ENCODE measurements around the gene NWD2.

The NWD2 gene

GRCh38 chr4:37326852-37327251 is 82.3 kb downstream of the NWD2 start:
- Histone ChIP-seq H3K27me3 (ENCODE audit: insufficient read depth, low read length, poor library complexity, severe bottlenecking) (no peaks in the 10 kb centered on the region), H4K20me1 (ENCODE audit: insufficient read depth, low read length, poor library complexity, severe bottlenecking) (no peaks in the 10 kb centered on the region), H3K4me3 (ENCODE audit: low read length, poor library complexity, severe bottlenecking) (no peak overlapping the region), H3K79me2 (ENCODE audit: insufficient read depth, low read length) (no peaks in the 10 kb centered on the region), H3K36me3 (ENCODE audit: insufficient read depth, low read length) (no peaks in the 10 kb centered on the region), H3K9me3 (ENCODE audit: insufficient read depth, low read depth, low read length) (no peaks in the 10 kb centered on the region), H3F3A (ENCODE audit: low read depth) (no peaks in the 10 kb centered on the region), H2AFZ (ENCODE audit: low read length) (no peak overlapping the region), H3K4me1 (ENCODE audit: insufficient read depth, low read length, poor library complexity, severe bottlenecking) (no peaks in the 10 kb centered on the region), H3K4me2 (ENCODE audit: low read depth, low read length, poor library complexity, severe bottlenecking) (no peak overlapping the region), H3K9ac (ENCODE audit: low read depth, low read length, poor library complexity, severe bottlenecking) (no peak overlapping the region), H3K9me2 (replicated peaks; ENCODE audit: low read depth, low read length) (no peaks in the 10 kb centered on the region)
- no peak for TF ChIP-seq CTCF (conservative IDR thresholded peaks at IDR 0.05; ENCODE audit: low read length)
- TF ChIP-seq EZH2phosphoT487 (IDR thresholded peaks at IDR 0.05; ENCODE audit: borderline replicate concordance), result no peak

DNA sequence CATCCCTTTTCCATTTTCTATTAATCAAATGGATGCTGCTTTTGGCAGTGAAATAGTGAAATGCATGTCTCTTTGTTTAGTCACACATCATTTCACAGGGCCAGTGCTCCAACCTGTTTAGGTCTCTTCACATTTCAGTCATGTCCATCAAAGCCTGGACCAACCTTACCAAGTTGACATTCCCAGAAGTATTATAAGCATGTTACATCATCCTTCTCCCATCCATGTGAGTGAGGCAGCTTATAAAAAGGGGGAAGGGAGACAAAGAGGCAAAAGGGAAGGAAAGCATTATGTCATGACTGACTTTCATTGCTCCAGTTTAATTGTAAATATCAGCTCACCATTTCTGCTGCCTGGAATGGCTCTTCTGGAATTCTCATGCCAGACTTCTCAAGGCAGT is 94.4 kb downstream of the NWD2 start:
- Histone ChIP-seq H3K27me3 (ENCODE audit: insufficient read depth, low read length, poor library complexity, severe bottlenecking) (no peaks in the 10 kb centered on the region), H3K79me2 (ENCODE audit: insufficient read depth, low read length) (no peaks in the 10 kb centered on the region), H3K9ac (ENCODE audit: low read depth, low read length, poor library complexity, severe bottlenecking) (no peak overlapping the region), H4K20me1 (ENCODE audit: insufficient read depth, low read length, poor library complexity, severe bottlenecking) (no peaks in the 10 kb centered on the region), H3K4me2 (ENCODE audit: low read depth, low read length, poor library complexity, severe bottlenecking) (no peak overlapping the region), H2AFZ (ENCODE audit: low read length) (no peak overlapping the region), H3K9me2 (replicated peaks; ENCODE audit: low read depth, low read length) (no peaks in the 10 kb centered on the region), H3K9me3 (ENCODE audit: insufficient read depth, low read depth, low read length) (no peaks in the 10 kb centered on the region), H3F3A (ENCODE audit: low read depth) (no peaks in the 10 kb centered on the region), H3K4me3 (ENCODE audit: low read length, poor library complexity, severe bottlenecking) (no peak overlapping the region), H3K36me3 (ENCODE audit: insufficient read depth, low read length) (no peaks in the 10 kb centered on the region), H3K4me1 (ENCODE audit: insufficient read depth, low read length, poor library complexity, severe bottlenecking) (no peaks in the 10 kb centered on the region)
- TF ChIP-seq CTCF (conservative IDR thresholded peaks at IDR 0.05; ENCODE audit: low read length), result no peak
- no peak for TF ChIP-seq EZH2phosphoT487 (IDR thresholded peaks at IDR 0.05; ENCODE audit: borderline replicate concordance)

DNA sequence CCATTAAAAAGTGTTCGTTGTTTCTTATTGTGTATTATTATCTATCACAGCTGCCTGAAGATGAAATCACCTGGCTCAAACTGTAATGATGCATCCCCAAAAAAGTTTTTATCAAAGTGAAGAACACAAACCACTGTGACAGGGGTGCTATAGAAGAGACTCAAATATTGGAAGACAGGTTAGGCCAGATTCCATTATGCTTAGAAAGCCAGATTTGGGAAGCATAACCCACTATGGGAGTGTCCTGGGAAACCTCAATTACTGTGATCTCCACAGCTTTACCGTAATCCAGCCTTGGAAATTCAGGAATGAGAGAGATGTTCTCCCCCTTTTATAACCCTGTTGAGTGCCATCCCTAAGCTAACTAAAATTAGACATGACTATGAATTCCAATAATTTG is 114.2 kb downstream of the NWD2 start:
- Histone ChIP-seq H3K27me3 (ENCODE audit: insufficient read depth, low read length, poor library complexity, severe bottlenecking) (no peaks in the 10 kb centered on the region), H3F3A (ENCODE audit: low read depth) (no peaks in the 10 kb centered on the region), H3K4me2 (ENCODE audit: low read depth, low read length, poor library complexity, severe bottlenecking) (no peak overlapping the region), H2AFZ (ENCODE audit: low read length) (no peak overlapping the region), H3K4me3 (ENCODE audit: low read length, poor library complexity, severe bottlenecking) (no peak overlapping the region), H3K9ac (ENCODE audit: low read depth, low read length, poor library complexity, severe bottlenecking) (no peak overlapping the region), H3K4me1 (ENCODE audit: insufficient read depth, low read length, poor library complexity, severe bottlenecking) (no peaks in the 10 kb centered on the region), H3K9me2 (replicated peaks; ENCODE audit: low read depth, low read length) (no peaks in the 10 kb centered on the region), H3K9me3 (ENCODE audit: insufficient read depth, low read depth, low read length) (no peaks in the 10 kb centered on the region), H4K20me1 (ENCODE audit: insufficient read depth, low read length, poor library complexity, severe bottlenecking) (no peaks in the 10 kb centered on the region), H3K79me2 (ENCODE audit: insufficient read depth, low read length) (no peaks in the 10 kb centered on the region), H3K36me3 (ENCODE audit: insufficient read depth, low read length) (no peaks in the 10 kb centered on the region)
- no peak for TF ChIP-seq CTCF (conservative IDR thresholded peaks at IDR 0.05; ENCODE audit: low read length)
- TF ChIP-seq EZH2phosphoT487 (IDR thresholded peaks at IDR 0.05; ENCODE audit: borderline replicate concordance), result no peak
